WI38 (cell line): ENCODE results near the gene ITM2C.

ENCODE experiments used
- H3K4me3 ChIP-seq: 2 replicates; pipeline ENCODE4 v1.5.1; 2011; ENCODE audit warnings: low read depth, mild to moderate bottlenecking, control low read depth, low read length
- CTCF ChIP-seq: IDR thresholded peaks from 2 replicates; pipeline ENCODE4 v1.5.1; 2012; ENCODE audit warnings: low read depth, mild to moderate bottlenecking, control low read depth, low read length

ITM2C gene

GRCh38 chr2:230900336-230900995 lies 35.7 kb downstream of the ITM2C start:
- no peak overlapping the region for H3K4me3 ChIP-seq
- no peak for TF ChIP-seq CTCF

- no peak for TF ChIP-seq CTCF
- H3K4me3 ChIP-seq = no peak overlapping the region
Measured at GRCh38 chr2:230901006-230901405, 36.3 kb downstream of the ITM2C start.

- H3K4me3 ChIP-seq = no peak overlapping the region
- TF ChIP-seq CTCF = peak; percentile 75
Measured at GRCh38 chr2:230902180-230902899, 37.6 kb downstream of the ITM2C start.

GRCh38 chr2:230903231-230904150 lies 38.7 kb downstream of the ITM2C start:
- no peak for TF ChIP-seq CTCF
- no peak overlapping the region for H3K4me3 ChIP-seq

- no peak overlapping the region for H3K4me3 ChIP-seq
- no peak for TF ChIP-seq CTCF
Measured at GRCh38 chr2:230904856-230905447, 40.2 kb downstream of the ITM2C start.

GRCh38 chr2:230905448-230906421 lies 41.0 kb downstream of the ITM2C start:
- no peak overlapping the region for H3K4me3 ChIP-seq

More at GRCh38 chr2:230905448-230906421, 41.0 kb downstream of the ITM2C start:
- TF ChIP-seq CTCF = no peak
